Sigmoid colon (tissue), 7 donors: ENCODE measurements around the gene SPPL3. TPM values are rescaled to one million over a fixed set of nuclear protein-coding genes. Genes with fewer than 3 reads are reported as not detected.

Experiments used
- DNase-seq: peaks from one replicate; pipeline ENCODE4 v3.0.0-alpha.2; 2019
- H3K27ac ChIP-seq, 4 donors: fragments of 200-600 bp; sonication (generic); one replicate each; pipeline ENCODE4 v1.5.1; 2016 to 2019; ENCODE audit warnings: mild to moderate bottlenecking in 1 of 4
- H3K27me3 ChIP-seq, 3 donors: fragments of 200-600 bp; sonication (generic); one replicate each; pipeline ENCODE4 v1.5.1; 2019; ENCODE audit warnings: mild to moderate bottlenecking in 1 of 3
- H3K36me3 ChIP-seq, 4 donors: fragments of 200-600 bp; sonication (generic); one replicate each; pipeline ENCODE4 v1.5.1; 2016 to 2019
- H3K4me1 ChIP-seq, 4 donors: fragments of 200-600 bp; sonication (generic); one replicate each; pipeline ENCODE4 v1.5.1; 2017 to 2019
- H3K4me3 ChIP-seq, 4 donors: fragments of 200-600 bp; sonication (generic); one replicate each; pipeline ENCODE4 v1.5.1; 2017 to 2019; ENCODE audit warnings: mild to moderate bottlenecking in 2 of 4, moderate library complexity in 1 of 4
- H3K9me3 ChIP-seq, 4 donors: fragments of 200-600 bp in 3 of 4; sonication (generic) in 3 of 4; one replicate each; pipeline versions ENCODE4 v1.5.1 to v1.6.1; 2013 to 2019
- CTCF ChIP-seq, 4 experiments: fragments of 450-650 bp in 3 of 4; fragments of 200-600 bp in 1 of 4; IDR thresholded peaks; one replicate each; pipeline ENCODE4 v1.5.1; 2016 to 2019; ENCODE audit warnings: antibody characterized with exemption in 4 of 4, mild to moderate bottlenecking in 3 of 4, moderate library complexity in 2 of 4
- EP300 ChIP-seq, 4 donors: sonication (generic); formaldehyde crosslinking; IDR thresholded peaks; one replicate each; pipeline ENCODE4 v1.6.1; 2017; ENCODE audit warnings: antibody characterized with exemption in 4 of 4
- POLR2A ChIP-seq, 2 donors: fragments of 450-650 bp; IDR thresholded peaks; one replicate each; pipeline ENCODE4 v1.6.1; 2016; ENCODE audit warnings: antibody characterized with exemption in 2 of 2, mild to moderate bottlenecking in 2 of 2, moderate library complexity in 2 of 2
- POLR2AphosphoS5 ChIP-seq, 4 donors: sonication (generic); formaldehyde crosslinking; IDR thresholded peaks; one replicate each; pipeline ENCODE4 v1.6.1; 2017; ENCODE audit warnings: antibody characterized with exemption in 4 of 4
- WGBS, 2 donors: extraction: QIAGEN DNeasy Blood & Tissue Kit; methylation state at CpG; one replicate each; pipeline ENCODE4 v1.1.7; 2013; 5-methylcytosine and 5-hydroxymethylcytosine counted together
- intact Hi-C: fragments of 100-400 bp; cut with DNase I; formaldehyde crosslinking; loops from one replicate; pipeline ENCODE4 v1.15.1; 2023
- polyA plus RNA-seq, 3 donors: library from polyadenylated mRNA; stranded (reverse); fragments of 200-250 nt; gene quantifications; one replicate each; pipeline ENCODE4 v1.2.3, GENCODE V29; 2013
- total RNA-seq, 4 donors: library from RNA; depleted of rRNA; stranded (reverse); fragments of >200 nt; gene quantifications; one replicate each; pipeline ENCODE4 v1.1.0, GENCODE V29; 2016
- donor health status: healthy with polysubstance abuse.
- donor health status: Bipolar disorder and iron deficiency.
- donor health status: healthy.

SPPL3 gene
- total and polyA plus RNA-seq, 7 donors, result 8.6 to 28.0 (median 19.3) TPM

DNA sequence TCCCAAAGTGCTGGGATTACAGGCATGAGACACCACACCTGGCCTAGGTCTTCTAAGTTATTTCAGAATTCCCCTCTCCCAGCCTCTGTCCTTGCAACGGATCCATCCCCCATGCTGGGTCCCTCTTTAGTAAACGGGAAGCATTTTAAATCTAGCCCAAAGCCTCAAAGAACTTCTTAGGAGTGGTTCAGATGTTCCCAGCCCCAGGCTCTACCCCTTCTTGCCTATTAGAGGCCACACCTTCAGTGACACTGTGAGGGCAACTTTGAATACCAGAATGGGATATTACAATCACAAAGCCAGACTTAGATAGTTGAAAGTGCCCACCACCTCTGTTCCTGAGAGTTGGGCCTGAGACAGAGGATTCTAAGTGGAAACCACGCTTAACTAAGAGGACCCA lies 18.1 kb upstream of the SPPL3 start:
- 77 to 90% methylated on average over 3 of the region's 3 CpGs for WGBS, 2 donors
- no peaks in the 10 kb centered on the region for H3K4me1 ChIP-seq
- no peak for DNase-seq
- H3K4me3 ChIP-seq, result no peak overlapping the region
- no peaks in the 10 kb centered on the region for H3K9me3 ChIP-seq
- no peak overlapping the region for H3K27ac ChIP-seq
- H3K36me3 ChIP-seq, result no peaks in the 10 kb centered on the region
- no peaks in the 10 kb centered on the region for H3K27me3 ChIP-seq
- no peak for TF ChIP-seq EP300 (IDR thresholded peaks at IDR 0.05)
- TF ChIP-seq CTCF (IDR thresholded peaks at IDR 0.05), result no peak
- no peak for TF ChIP-seq POLR2A (IDR thresholded peaks at IDR 0.05)
- no peak for TF ChIP-seq POLR2AphosphoS5 (IDR thresholded peaks at IDR 0.05)
- intact Hi-C loops, result no loop called here

DNA sequence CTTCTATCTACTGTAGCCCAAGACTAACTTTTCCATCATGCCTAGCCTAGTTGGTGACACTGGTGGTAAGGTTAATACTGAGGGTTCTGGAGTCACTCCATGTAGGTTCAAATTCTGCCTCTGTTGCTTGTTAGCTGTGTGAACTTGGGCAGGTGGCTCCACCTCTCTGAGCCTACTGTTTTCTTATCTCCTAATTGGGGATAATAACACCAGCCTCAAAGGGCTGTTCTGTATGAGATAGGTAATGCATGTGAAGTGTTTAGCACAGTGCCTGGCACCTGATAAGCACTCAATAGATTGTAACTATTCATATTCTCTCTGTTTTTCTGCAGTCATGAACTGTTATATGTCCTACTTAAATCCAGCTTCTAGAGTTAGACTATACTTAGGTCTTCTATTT lies 17.5 kb upstream of the SPPL3 start:
- no peak overlapping the region for H3K27ac ChIP-seq
- no peak for DNase-seq
- no peak overlapping the region for H3K4me3 ChIP-seq
- TF ChIP-seq EP300 (IDR thresholded peaks at IDR 0.05) (no peak), POLR2A (IDR thresholded peaks at IDR 0.05) (no peak), CTCF (IDR thresholded peaks at IDR 0.05) (no peak), POLR2AphosphoS5 (IDR thresholded peaks at IDR 0.05) (no peak)
- no peaks in the 10 kb centered on the region for H3K36me3 ChIP-seq
- H3K4me1 ChIP-seq, result no peaks in the 10 kb centered on the region
- no peaks in the 10 kb centered on the region for H3K27me3 ChIP-seq
- intact Hi-C loops, result no loop called here
- H3K9me3 ChIP-seq, result no peaks in the 10 kb centered on the region

DNA sequence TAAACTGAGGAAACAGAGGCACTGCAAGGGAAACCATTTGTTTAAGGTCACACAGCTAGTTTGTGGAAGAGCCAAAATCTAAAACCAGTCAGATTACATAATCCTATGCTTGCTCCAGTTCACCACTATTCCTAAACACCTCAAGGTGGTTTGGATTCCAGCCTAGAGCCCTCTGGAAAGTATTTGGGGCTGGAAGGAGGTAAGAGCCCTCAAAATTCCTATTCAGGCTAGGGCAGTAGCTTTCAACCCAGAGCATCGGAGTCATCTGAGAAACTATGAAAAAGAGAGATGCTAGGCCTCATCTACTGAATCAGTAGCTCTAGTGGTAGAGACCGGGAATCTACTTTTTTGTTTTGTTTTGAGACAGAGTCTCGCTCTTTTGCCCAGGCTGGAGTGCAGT lies 16.0 kb upstream of the SPPL3 start:
- no peak for TF ChIP-seq EP300 (IDR thresholded peaks at IDR 0.05)
- no peak for TF ChIP-seq POLR2A (IDR thresholded peaks at IDR 0.05)
- no peak for TF ChIP-seq POLR2AphosphoS5 (IDR thresholded peaks at IDR 0.05)
- TF ChIP-seq CTCF (IDR thresholded peaks at IDR 0.05), result no peak

GRCh38 chr12:120917748-120918147 lies 13.6 kb upstream of the SPPL3 start:
- 94 to 95% methylated on average over 2 of the region's 2 CpGs for WGBS, 2 donors
- no peaks in the 10 kb centered on the region for H3K27me3 ChIP-seq
- no peak overlapping the region for H3K27ac ChIP-seq
- H3K4me3 ChIP-seq, result no peak overlapping the region
- no peaks in the 10 kb centered on the region for H3K4me1 ChIP-seq
- no peaks in the 10 kb centered on the region for H3K9me3 ChIP-seq
- H3K36me3 ChIP-seq, result no peaks in the 10 kb centered on the region
- intact Hi-C loops, result no loop called here
- no peak for DNase-seq
- no peak for TF ChIP-seq CTCF (IDR thresholded peaks at IDR 0.05)
- TF ChIP-seq POLR2A (IDR thresholded peaks at IDR 0.05), result no peak
- no peak for TF ChIP-seq EP300 (IDR thresholded peaks at IDR 0.05)
- no peak for TF ChIP-seq POLR2AphosphoS5 (IDR thresholded peaks at IDR 0.05)

More for the DNA sequence above, 16.0 kb upstream of the SPPL3 start:
- H3K27me3 ChIP-seq, result no peaks in the 10 kb centered on the region
- no peaks in the 10 kb centered on the region for H3K9me3 ChIP-seq
- no peak overlapping the region for H3K4me3 ChIP-seq
- no peak overlapping the region for H3K27ac ChIP-seq
- H3K4me1 ChIP-seq, result no peaks in the 10 kb centered on the region
- DNase-seq, result no peak
- H3K36me3 ChIP-seq, result no peaks in the 10 kb centered on the region
- intact Hi-C loops, result no loop called here
- WGBS, 2 donors, result 91 to 92% methylated on average over 3 of the region's 3 CpGs

GRCh38 chr12:120916561-120916960 lies 12.4 kb upstream of the SPPL3 start:
- TF ChIP-seq POLR2A (IDR thresholded peaks at IDR 0.05) (no peak), CTCF (IDR thresholded peaks at IDR 0.05) (no peak), POLR2AphosphoS5 (IDR thresholded peaks at IDR 0.05) (no peak), EP300 (IDR thresholded peaks at IDR 0.05) (no peak)
- Histone ChIP-seq H3K27me3 (no peaks in the 10 kb centered on the region), H3K27ac (no peak overlapping the region), H3K9me3 (no peaks in the 10 kb centered on the region), H3K36me3 (no peaks in the 10 kb centered on the region), H3K4me3 (no peak overlapping the region), H3K4me1 (no peaks in the 10 kb centered on the region)
- no peak for DNase-seq
- intact Hi-C loops, result no loop called here
- WGBS, 2 donors, result 97% methylated on average over 14 of the region's 14 CpGs
